Astrocyte (in vitro differentiated cells and primary cell): Measurements from ENCODE around the gene C17orf67. TPM values are rescaled to one million over a fixed set of nuclear protein-coding genes. Genes with fewer than 3 reads are reported as not detected.

Source experiments
- DNase-seq: peaks from one replicate; pipeline ENCODE4 v3.0.0-alpha.2; 2010; ENCODE audit warnings: low read depth
- FAIRE-seq: peaks from 2 replicates; lab custom pipeline; 2011; peaks lifted over from hg19 to GRCh38; lab: Jason Lieb, UNC
- H2AFZ ChIP-seq: 2 replicates; pipeline ENCODE4 v1.6.0; 2012; ENCODE audit warnings: low read depth, low read length, inconsistent platforms
- H3K27ac ChIP-seq: 2 replicates; pipeline ENCODE4 v1.5.1; 2011; ENCODE audit warnings: low read depth, low read length, inconsistent platforms
- H3K27me3 ChIP-seq: 2 replicates; pipeline ENCODE4 v1.6.0; 2011; ENCODE audit warnings: low read length, inconsistent platforms; ENCODE audit not compliant: insufficient read depth
- H3K36me3 ChIP-seq: 2 replicates; pipeline ENCODE4 v1.5.1; 2011; ENCODE audit warnings: low read length, inconsistent platforms; ENCODE audit not compliant: insufficient read depth
- H3K4me1 ChIP-seq: 2 replicates; pipeline ENCODE4 v1.5.1; 2011; ENCODE audit warnings: low read length, inconsistent platforms; ENCODE audit not compliant: insufficient read depth
- H3K4me2 ChIP-seq: 2 replicates; pipeline ENCODE4 v1.6.0; 2012; ENCODE audit warnings: low read length, inconsistent platforms
- H3K4me3 ChIP-seq: 2 replicates; pipeline ENCODE4 v1.5.1; 2011; ENCODE audit warnings: low read depth, mild to moderate bottlenecking, low read length, inconsistent platforms; ENCODE audit not compliant: insufficient read depth
- H3K79me2 ChIP-seq: 2 replicates; pipeline ENCODE4 v1.6.0; 2012; ENCODE audit warnings: mild to moderate bottlenecking, low read length, inconsistent platforms; ENCODE audit not compliant: insufficient read depth
- H3K9ac ChIP-seq: 2 replicates; pipeline ENCODE4 v1.6.0; 2012; ENCODE audit warnings: mild to moderate bottlenecking, low read length, inconsistent platforms
- H3K9me3 ChIP-seq: 2 replicates; pipeline ENCODE4 v1.5.1; 2012; ENCODE audit warnings: low read depth, mild to moderate bottlenecking, low read length, inconsistent platforms; ENCODE audit not compliant: insufficient read depth
- H4K20me1 ChIP-seq: 2 replicates; pipeline ENCODE4 v1.6.0; 2012; ENCODE audit warnings: low read length, inconsistent platforms; ENCODE audit not compliant: insufficient read depth
- H3K27ac Mint-ChIP-seq: one replicate; pipeline ENCODE4 v1.8.0; 2021; ENCODE audit warnings: mild to moderate bottlenecking, mixed read lengths; ENCODE audit not compliant: unreplicated experiment
- H3K27me3 Mint-ChIP-seq: one replicate; pipeline ENCODE4 v1.8.0; 2021; ENCODE audit warnings: low read depth, mixed read lengths; ENCODE audit not compliant: unreplicated experiment
- H3K36me3 Mint-ChIP-seq: one replicate; pipeline ENCODE4 v1.8.0; 2021; ENCODE audit warnings: low read depth, mixed read lengths; ENCODE audit not compliant: unreplicated experiment
- H3K4me1 Mint-ChIP-seq: one replicate; pipeline ENCODE4 v1.8.0; 2021; ENCODE audit warnings: low read depth, mixed read lengths; ENCODE audit not compliant: unreplicated experiment
- H3K4me3 Mint-ChIP-seq: one replicate; pipeline ENCODE4 v1.8.0; 2021; ENCODE audit warnings: mild to moderate bottlenecking, moderate library complexity, mixed read lengths; ENCODE audit not compliant: unreplicated experiment
- H3K9me3 Mint-ChIP-seq: one replicate; pipeline ENCODE4 v1.8.0; 2021; ENCODE audit warnings: mild to moderate bottlenecking, mixed read lengths; ENCODE audit not compliant: unreplicated experiment
- EZH2 ChIP-seq: IDR thresholded peaks from 2 replicates; pipeline ENCODE4 v1.6.1; 2012; ENCODE audit warnings: mild to moderate bottlenecking, low read length, inconsistent platforms; ENCODE audit not compliant: insufficient read depth
- total RNA-seq: library from RNA; stranded (reverse); gene quantifications from 2 replicates; pipeline ENCODE4 v1.2.1, GENCODE V29; 2021
- TF ChIP-seq, protein P1 (sequence below): IDR thresholded peaks from 2 replicates; pipeline ENCODE4 v1.5.1; 2011; ENCODE audit warnings: low read depth, mild to moderate bottlenecking, inconsistent platforms, low read length, moderate library complexity; ENCODE audit not compliant: insufficient read depth

Gene C17orf67
- total RNA-seq, 1 donor from 2014 or later = 2.8 TPM

DNA sequence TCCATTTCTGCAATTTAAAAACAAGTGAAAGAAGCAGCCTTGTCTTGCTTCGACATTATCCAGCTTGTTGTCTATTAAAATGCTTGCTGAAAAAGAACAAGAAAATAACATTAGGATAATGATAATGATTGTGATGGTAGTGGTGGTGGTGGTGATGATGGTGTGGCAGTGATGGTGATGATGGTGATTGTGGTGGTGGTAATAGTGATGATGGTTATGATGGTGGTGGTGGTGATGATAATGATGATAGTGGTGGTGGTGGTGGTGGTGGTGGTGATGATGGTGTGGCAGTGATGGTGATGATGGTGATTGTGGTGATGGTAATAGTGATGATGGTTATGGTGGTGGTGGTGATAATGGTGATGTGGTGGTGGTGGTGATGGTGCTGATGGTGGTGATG, 41.5 kb downstream of the C17orf67 start:
- Histone ChIP-seq H3K36me3 (no peaks in the 10 kb centered on the region), H3K4me3 (no peak overlapping the region), H3K9ac (no peak overlapping the region), H3K4me1 (peaks cover 3% of the 10 kb centered on the region), H3K79me2 (no peaks in the 10 kb centered on the region), H3K9me3 (no peaks in the 10 kb centered on the region), H3K27ac (no peak overlapping the region), H2AFZ (no peak overlapping the region), H4K20me1 (no peaks in the 10 kb centered on the region), H3K4me2 (no peak overlapping the region), H3K27me3 (peaks cover 22% of the 10 kb centered on the region)
- DNase-seq (no peak), FAIRE-seq (no peak)
- no peak overlapping the region for H3K27ac Mint-ChIP-seq
- peaks cover 4% of the 10 kb centered on the region for H3K4me1 Mint-ChIP-seq
- peaks cover 3% of the 10 kb centered on the region for H3K36me3 Mint-ChIP-seq
- H3K27me3 Mint-ChIP-seq = peaks cover 13% of the 10 kb centered on the region
- no peak overlapping the region for H3K4me3 Mint-ChIP-seq
- TF ChIP-seq, protein P1, sequence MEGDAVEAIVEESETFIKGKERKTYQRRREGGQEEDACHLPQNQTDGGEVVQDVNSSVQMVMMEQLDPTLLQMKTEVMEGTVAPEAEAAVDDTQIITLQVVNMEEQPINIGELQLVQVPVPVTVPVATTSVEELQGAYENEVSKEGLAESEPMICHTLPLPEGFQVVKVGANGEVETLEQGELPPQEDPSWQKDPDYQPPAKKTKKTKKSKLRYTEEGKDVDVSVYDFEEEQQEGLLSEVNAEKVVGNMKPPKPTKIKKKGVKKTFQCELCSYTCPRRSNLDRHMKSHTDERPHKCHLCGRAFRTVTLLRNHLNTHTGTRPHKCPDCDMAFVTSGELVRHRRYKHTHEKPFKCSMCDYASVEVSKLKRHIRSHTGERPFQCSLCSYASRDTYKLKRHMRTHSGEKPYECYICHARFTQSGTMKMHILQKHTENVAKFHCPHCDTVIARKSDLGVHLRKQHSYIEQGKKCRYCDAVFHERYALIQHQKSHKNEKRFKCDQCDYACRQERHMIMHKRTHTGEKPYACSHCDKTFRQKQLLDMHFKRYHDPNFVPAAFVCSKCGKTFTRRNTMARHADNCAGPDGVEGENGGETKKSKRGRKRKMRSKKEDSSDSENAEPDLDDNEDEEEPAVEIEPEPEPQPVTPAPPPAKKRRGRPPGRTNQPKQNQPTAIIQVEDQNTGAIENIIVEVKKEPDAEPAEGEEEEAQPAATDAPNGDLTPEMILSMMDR = no peak
- TF ChIP-seq EZH2 = no peak
- H3K9me3 Mint-ChIP-seq = no peaks in the 10 kb centered on the region

DNA sequence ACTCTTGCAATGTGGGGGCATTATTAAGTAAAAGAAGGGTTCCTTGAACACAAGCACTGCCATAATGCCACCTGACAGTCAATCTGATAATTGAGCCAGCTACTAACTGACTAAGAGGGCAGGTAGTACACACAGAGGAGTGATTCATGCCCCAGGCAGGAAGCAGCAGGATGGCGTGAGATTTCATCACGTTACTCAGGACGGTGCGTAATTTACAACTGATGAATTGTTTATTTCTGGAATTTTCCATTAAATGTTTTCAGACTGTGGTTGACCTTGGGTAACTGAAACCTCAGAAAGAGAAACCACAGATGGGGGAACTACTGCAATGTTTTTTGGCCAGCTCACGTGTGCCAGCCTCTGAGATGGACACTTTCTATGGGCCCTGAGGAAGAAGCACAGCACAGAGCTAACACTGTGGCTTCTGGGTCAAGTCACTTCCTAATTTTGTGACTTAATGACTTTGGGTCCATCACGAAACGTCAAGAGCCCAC, 46.7 kb downstream of the C17orf67 start:
- peak overlapping the region; percentile 44 for H3K4me2 ChIP-seq
- peak; percentile 99 for FAIRE-seq

More for the DNA sequence above, 46.7 kb downstream of the C17orf67 start:
- H3K27me3 ChIP-seq = peaks cover 14% of the 10 kb centered on the region
- Mint-ChIP-seq H3K27ac (peak overlapping the region; percentile 74), H3K36me3 (no peaks in the 10 kb centered on the region), H3K27me3 (peaks cover 1% of the 10 kb centered on the region), H3K4me1 (peaks cover 22% of the 10 kb centered on the region), H3K4me3 (no peak overlapping the region), H3K9me3 (peaks cover 3% of the 10 kb centered on the region)
- no peak for TF ChIP-seq EZH2
- TF ChIP-seq, protein P1 = no peak
- H3K27ac ChIP-seq = no peak overlapping the region
- no peaks in the 10 kb centered on the region for H3K79me2 ChIP-seq
- H3K9me3 ChIP-seq = no peaks in the 10 kb centered on the region
- peak; percentile 96 for DNase-seq
- H3K4me1 ChIP-seq = peaks cover 23% of the 10 kb centered on the region
- H4K20me1 ChIP-seq = no peaks in the 10 kb centered on the region
- H3K4me3 ChIP-seq = no peak overlapping the region
- no peak overlapping the region for H3K9ac ChIP-seq
- no peak overlapping the region for H2AFZ ChIP-seq
- no peaks in the 10 kb centered on the region for H3K36me3 ChIP-seq
